Hematopoietic multipotent progenitor cell (in vitro differentiated cells): ENCODE measurements around the gene LZTR1. TPM values are rescaled to one million over a fixed set of nuclear protein-coding genes. Genes with fewer than 3 reads are reported as not detected.

ENCODE experiments used
- DNase-seq, 3 donors: peaks; one replicate each; pipeline ENCODE4 v3.0.0-alpha.2; 2011 to 2015; ENCODE audit warnings: low read depth in 2 of 3, low spot score in 2 of 3
- total RNA-seq: library from RNA; depleted of rRNA; stranded (reverse); fragments of >200 nt; gene quantifications from one replicate; pipeline ENCODE4 v1.2.3, GENCODE V29; 2012

Gene LZTR1
- total RNA-seq, 1 donor = 72.2 TPM

DNA sequence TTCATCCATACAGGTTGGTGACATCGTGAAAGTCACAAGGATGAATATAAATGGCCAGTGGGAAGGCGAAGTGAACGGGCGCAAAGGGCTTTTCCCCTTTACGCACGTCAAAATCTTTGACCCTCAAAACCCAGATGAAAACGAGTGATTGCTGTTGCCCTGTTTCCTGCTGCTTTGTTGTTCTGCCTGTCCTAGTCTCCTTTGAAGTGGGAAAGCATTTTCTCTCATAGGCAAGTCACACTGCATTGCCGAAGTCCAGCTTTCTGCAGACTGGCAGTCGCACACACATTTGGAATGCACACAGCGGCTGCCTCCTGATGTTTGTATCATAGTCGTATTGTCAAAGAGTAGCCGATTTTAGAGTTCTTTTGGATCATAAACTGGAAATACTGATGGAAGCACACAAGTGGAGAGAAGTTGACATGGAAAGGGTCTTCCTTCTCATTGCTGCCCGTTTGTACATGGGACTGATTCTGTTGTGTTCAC is 32.4 kb upstream of the LZTR1 start:
- no peak for DNase-seq

DNA sequence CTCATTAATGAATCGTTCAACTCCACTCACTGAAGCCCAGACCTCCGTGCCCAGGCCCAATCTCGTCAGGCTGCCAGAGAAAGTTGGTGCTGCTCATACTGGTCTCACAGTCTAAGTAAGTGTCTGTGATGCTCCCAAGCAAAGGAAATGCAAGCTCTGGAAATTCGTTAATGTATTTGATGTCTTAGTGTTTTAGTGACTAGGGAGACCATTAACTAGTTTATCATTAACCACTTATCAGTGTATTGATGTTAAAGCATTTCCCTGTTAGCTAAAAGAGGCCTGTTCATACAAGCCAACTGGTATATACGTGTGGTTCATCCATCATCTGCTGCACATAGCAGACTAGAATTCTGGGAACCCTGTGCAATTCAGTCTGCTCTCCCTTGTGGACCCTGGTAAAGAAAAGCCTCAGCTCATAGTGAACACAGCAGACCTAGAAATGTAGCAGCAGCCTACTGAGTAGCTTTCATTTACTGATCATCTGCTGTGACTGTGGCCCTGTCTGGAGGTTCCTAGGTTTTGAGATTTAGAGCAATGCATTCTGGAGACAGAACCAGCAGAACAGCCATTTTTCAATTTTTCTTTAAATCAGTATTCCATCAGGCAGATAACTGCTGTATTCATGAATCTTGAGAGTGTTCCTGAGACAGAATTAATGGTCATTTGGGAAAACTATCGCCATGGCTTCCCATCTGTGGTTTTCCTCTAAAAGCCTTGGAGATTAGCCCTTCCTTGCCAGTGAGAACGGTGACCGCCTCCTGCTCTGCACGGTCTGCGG is 30.8 kb upstream of the LZTR1 start:
- DNase-seq = no peak

DNA sequence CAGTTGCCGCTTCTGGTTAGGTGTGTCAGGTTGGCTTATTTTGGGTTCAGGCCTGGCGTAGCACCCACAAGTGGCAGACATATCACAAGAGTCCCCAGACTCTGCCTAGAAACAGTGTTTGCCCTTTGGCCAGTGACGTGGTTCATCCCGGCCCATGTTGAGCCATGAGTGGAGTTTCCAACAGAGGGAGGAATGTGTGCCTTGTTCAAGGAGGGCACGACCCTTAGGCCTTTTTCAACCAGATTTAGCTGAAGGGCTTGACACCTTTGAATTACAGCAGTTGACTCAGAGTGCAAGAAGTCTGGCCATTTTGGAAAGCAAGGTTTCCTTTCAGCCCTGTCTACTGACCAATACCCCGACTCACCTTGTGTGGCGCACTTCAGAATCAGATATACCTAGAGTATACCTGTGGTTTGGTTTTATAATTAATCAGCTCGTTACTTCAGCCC is 30.1 kb upstream of the LZTR1 start:
- no peak for DNase-seq

DNA sequence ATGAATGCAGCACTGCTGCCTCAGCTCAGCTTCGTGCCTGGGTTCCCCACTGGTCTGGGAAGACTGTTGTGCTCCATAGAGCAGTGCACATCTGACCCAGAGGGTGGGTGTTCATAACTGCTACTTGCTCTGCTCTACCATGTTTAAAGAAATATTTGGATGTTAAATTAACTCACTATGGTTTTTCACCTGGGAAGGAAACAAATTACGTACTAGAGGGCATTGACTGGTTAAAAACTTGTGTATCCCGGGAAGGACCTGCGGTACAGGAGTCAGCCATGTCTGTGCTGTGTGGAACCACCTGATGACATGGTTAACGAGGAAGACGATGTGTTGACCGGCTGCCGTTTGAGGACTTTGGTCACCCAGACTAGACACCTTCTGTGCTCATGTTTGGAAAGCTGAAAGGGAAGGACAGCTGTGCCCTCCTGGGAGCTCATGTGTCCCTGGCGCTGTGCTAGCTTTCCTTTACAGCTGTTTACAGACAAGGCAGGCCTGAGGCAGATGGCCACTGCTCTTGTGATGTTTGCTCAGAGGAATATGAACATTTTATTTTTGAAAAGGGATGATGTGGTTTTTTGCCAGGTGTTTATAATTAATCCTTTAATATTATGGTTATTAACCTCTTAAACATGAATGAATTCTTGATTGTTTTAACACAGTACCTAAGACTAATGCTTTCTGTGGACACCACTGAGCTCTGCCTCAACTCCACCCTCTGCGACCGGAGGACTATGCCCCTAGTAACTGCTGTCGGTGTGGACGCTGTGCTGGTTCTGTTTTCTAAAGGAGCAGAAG is 29.4 kb upstream of the LZTR1 start:
- DNase-seq = no peak

DNA sequence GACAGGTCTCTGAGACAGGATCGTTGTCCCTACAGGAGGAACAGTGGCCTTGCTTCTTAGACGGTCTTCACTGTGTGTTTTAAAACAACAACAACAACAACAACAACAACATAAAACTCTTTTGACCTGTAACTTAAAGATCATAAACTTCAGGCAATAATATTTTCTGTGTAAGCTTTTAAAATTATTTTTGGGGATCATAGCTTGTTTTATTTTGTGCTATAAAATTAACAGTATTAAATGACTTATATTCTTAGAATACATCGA is 28.8 kb upstream of the LZTR1 start:
- no peak for DNase-seq

DNA sequence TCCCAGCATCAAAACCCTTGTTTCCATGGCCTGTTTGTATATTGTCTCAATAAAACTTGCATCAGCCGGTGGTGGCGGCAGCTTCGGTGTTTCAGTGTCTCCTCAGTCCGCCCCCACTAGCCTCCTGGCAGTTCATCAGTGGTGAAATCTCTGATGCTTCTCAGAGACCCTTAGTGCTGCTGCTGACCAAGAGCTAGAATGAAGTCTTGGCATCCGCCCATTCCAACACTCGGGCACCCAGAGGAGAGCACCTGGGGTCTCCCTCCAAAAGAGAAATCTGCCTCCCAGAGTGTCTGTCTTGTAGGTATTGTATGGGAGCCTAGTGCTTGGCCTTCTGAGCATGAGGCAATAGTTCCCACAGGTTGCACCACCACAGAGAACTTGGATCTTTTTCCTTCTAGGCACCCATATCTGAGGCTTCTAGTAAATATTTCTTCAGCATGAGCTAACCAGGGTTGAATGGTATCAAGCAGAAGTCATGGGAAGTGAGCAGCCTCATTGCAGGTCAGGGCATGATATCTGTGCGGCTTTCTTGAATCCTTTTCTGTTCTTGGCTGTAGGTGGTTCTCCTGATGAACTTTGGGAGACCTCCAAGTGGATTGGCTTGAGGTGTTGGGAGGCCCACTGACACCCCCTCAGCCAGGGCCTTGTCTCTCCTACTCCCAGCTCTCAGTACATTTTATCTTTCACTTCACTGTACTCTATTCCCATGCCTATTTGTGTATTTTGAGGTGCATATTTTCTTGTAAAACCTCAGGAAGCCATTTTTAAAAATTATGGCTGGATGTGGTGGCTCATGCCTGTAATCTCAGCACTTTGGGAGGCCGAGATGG is 28.2 kb upstream of the LZTR1 start:
- no peak for DNase-seq

DNA sequence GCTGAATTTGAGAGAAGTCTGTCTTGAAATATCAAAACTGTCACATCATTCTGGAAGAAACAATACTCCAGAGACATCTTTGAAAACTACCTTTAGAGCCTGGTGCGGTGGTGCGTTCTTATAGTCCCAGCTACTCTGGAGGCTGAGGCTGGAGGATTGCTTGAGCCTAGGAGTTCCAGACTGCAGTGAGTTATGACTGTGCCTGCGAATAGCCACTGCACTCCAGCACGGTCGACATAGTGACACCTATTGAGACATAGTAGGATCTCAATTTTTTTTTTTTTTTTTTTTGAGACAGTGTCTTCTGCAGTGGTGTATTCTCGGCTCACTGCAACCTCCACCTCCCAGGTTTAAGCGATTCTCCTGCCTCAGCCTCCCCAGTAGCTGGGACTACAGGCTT is 26.5 kb upstream of the LZTR1 start:
- no peak for DNase-seq

DNA sequence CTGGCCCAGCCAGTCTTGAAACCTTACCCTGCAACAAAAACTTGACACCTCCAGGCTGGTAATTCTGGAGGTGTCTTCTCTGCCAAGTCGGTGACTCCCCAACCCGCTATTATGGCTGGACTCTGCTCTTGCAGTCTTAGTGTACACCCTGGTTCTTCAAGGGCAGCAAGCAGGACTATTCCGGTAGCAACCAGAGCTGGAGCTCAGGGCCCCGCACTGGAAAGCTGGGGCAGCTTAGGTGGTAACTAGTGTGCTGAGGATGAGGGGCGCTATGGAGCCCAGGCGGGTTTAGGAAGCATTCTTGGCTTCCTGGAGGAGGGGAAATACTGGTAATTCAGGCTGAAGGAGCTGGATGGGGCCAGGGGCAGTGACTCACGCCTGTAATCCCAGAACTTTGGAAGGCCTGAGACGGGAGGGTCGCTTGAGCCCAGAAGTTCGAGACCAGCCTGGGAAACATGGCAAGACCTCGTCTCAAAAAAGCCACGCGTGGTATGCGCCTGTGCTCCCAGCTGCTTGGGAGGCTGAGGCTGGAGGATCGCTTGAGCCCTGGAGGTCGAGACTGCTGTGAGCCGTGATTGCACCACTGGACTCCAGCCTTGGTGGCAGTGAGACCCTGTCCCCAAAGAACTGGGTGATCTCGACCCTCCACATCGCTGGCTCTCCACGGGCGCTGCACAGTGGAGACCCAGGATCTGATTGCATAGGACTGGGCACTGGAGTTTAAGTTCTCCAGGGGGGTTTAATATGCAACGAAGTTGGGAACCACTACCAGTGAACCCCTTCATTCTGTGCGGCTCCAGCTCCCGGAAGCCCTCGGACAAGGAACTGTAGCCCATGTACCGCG is 25.6 kb upstream of the LZTR1 start:
- no peak for DNase-seq

DNA sequence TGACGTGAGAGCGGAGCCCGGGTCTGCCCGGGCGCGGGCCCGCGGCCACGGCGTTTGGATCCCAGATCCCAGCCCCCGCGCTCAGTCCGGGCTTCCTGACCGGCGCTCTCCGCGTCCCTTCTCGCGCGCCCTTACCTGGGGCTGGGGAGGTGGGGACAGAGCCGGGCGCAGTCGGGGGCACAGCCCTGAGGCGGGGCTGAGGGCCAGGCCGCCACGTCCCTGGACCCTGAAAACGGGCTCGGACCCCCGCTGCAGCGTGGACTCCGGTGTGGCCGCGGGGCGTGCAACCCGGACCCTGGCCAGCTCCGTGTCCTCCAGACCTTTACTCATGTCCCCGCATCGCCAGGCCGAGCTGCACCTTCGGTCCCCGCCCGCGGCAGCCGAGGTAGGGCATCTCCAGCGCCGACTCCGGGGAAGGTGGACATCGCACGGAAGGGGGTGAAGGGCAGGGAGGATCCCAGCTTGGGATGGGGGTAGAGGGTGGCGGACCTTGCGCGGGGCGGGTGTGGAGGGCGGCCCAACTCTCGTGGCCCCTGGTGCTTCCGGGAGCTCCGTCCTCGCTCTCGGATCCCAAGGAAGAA is 24.9 kb upstream of the LZTR1 start:
- DNase-seq = no peak

DNA sequence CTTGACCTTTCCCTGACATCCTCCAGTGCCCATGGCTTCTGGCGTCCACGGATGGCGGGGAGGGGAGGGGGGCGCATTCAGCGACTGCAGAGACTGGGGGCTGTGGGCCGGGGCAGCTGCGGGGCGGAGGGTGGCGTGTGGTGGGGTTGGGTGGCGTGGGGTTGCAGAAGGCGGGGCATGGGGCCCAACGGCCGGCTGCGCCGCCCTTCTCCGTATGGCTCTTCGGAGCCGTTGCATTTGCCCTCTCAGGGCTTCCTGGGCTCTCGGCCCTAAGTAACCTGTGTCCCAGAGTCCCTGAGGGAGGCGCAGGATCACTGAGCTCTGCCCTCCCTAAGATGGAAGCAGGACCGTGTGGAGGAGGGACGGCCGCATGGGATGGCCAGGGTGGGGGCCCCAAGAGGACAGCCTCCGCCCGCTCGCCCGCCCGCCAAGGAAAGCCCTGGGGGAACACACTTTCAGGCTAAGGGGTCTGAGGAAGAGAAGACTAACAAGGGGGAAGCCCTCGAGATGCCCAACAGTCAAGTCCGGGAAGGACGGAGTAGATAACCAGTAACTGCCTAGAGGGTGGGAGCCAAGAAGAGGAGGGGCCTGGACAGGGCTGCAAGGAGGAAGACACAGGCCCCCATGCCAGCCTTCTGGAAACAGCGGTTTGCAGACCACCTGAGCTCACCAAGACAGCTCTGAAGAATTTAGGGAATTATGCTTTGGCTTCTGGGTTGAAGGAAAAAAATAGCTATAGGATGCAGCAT is 24.2 kb upstream of the LZTR1 start:
- no peak for DNase-seq

DNA sequence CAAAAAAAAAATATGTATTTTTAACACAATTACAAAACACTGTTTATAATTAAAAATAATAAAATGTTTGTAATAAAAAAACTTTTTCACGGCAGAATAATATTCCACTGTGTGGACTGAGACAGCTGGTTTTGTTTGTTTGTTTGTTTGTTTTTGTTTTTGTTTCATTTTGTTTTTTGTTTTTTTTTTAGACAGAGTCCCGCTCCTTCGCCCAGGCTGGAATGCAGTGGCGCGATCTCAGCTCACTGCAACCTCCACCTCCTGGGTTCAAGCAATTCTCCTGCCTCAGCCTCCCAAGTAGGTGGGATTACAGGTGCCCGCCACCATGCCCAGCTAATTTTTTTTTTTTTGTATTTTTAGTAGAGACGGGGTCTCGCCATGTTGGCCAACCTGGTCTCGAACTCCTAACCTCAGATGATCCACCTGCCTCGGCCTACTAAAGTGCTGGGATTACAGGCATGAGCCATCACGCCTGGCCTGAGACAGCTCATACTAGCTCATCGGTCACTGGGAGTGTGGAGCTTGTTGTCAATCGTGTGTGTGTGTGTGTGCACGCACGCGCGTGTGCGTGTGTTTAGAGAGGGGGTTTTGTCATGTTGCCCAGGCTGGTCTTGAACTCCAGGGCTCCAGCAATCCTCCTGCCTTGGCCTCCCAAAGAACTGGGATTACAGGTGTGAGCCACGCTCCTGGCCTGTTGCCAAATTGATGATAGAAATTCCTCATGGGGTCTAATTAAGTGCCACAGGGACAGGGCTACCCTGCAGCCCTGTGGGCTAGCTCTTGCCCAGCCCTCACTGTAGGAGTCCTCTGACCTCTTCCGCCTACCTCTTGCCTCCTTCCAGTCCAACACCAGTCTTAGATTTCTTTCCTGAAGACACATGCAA is 22.3 kb upstream of the LZTR1 start:
- no peak for DNase-seq

DNA sequence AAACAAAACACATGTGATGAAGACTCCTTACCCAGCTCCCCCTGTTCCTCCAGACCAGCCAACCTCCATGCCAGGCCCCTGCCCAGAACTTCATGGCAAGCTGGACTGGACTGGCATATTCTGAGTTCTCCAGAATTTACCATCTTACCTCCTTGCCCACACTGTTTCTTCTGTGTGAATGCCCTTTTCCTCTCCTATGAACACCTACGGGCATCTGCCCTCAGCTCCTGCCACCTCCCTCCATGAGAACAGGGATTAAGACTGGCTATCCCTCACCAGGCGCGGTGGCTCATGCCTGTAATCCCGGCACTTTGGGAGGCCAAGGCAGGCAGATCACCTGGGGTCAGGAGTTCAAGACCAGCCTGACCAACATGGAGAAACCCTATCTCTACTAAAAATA is 21.5 kb upstream of the LZTR1 start:
- DNase-seq = no peak

DNA sequence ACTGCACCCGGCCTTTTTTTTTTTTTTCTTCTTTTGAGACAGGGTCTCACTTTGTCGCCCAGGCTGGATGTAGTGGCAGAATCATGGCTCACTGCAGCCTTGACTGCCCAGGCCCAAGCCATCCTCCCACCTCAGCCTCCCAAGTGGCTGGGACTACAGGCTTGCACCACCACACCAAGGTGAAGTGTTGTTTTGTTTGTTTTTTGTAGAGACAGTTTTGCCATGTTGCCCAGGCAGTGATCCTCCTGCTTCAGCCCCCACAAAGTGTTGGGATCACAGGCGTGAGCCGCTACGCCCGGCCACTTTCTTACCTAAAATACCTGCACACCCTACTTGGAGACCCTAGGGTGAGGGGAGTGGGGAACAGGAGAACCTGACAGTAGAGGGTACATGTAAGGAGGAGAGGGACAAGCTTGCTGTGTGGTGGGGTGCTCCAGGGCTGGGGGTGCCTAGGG is 19.6 kb upstream of the LZTR1 start:
- no peak for DNase-seq

DNA sequence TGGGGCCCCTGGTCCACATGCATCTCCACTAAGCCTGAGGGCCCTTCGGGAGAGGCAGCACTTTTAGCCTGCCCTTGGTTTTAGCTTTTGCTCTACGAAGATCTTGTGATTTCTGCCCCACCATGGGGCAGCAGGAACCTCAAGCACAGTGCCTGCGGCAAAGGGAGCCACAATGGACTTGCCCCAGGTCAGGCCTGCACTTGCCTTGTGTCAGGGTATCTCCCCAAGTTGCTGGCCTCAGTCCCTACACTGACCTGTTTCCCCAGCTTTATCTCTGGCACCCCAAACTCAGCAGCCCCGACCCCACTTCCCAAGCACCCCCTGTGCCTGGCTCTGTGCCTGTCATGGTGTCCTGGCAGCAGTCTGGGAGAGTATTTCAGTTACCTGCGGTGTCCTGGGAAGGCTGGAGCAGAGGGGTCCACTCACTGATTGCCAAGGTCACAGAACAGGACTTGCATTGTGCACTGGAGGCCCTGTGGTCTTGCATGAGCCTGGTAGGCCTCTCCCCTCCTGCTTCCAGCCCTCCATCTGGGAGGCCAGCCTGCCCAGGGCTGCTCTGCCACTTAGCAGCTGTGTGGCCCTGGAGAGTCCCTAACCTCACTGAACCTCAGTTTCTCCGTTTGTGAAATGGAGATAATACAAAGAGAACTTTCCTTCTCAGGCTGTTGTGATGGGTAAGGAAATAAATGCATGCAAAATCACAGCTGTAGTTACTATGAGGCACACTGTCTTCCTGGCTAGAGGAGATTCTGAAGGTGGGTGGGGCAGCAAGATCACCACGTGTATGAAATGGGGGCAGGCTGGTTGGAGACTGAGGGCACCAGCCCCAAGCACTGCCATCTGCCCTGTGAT is 18.7 kb upstream of the LZTR1 start:
- no peak for DNase-seq

DNA sequence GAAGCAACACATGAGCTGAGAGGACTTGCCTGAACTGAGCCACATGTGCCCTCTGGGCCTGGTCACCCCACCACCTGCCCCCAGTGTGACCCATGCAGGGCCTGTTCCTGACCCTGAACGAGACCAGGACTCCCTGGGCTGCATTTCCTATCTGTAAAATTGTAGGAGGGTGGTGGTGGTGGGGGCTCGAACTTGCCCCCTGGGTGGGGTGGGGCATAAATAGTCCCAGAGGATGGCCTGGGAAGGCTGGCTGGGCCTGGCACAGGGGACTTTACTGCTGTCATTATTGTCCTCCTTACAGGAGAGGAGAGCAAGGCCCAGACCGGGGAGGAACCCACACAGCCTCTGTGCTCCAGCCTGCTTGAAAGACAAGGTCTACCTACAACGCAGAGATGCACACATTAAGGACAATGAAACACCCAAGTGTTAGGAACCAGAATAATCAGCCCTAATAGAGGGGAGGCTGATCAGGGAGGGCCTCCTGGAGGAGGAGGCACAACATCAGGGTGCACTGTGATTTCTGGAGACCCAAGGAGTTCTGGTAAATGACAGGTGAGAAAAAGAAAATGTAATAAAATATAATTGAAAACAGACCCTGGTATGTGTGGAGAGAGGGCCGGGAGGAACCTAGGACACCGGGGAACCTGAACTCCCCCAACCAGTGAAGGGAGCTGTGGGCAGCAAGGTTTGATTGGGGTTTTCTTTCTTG is 17.9 kb upstream of the LZTR1 start:
- no peak for DNase-seq

DNA sequence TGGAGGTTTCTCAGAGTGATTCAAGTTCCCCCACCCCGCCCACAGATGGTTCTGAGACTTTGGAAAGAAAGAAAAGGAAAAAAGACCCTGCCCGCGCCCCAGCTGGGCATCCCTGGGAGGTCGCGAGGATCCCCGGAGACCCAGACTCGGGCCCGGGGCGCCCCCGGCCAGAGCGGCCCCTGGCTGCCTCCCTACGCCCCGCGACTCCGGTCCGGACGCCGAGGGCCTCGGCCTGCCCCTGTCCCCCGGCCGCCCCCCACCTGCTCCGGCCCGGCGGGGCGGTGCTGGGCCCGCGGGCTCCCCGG is 17.3 kb upstream of the LZTR1 start:
- DNase-seq = no peak
